Neural cell (in vitro differentiated cells): ENCODE results near the gene NEDD4L.

ENCODE experiments used
- EP300 ChIP-seq: fragments of 450-650 bp; conservative IDR thresholded peaks from 2 replicates; pipeline ENCODE4 v1.6.1; 2014; ENCODE audit warnings: antibody characterized with exemption, mild to moderate bottlenecking, moderate library complexity; ENCODE audit not compliant: poor library complexity, severe bottlenecking
- TF ChIP-seq, protein P1 (sequence below): fragments of 450-650 bp; IDR thresholded peaks from 2 replicates; pipeline ENCODE4 v1.5.1; 2014; ENCODE audit warnings: antibody characterized with exemption, mild to moderate bottlenecking, moderate library complexity; ENCODE audit not compliant: poor library complexity, severe bottlenecking

DNA sequence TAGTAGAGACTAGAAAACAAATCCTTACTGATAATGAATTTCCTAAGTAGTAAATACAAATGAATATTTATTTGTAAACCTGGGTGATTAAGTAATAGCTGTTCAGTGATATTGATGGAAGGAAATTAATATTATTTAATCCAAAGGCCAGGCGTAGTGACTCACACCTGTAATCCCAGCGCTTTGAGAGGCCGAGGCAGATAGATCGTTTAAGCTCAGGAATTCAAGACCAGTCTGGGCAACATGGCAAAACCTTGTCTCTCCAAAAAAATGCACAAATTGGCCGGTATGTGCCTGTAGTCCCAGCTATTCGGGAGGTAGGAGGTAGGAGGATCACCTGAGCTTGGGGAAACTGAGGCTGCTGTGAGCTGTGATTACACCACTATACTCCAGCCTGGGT lies 228.2 kb downstream of the NEDD4L start:
- no peak for TF ChIP-seq EP300
- TF ChIP-seq, protein P1, sequence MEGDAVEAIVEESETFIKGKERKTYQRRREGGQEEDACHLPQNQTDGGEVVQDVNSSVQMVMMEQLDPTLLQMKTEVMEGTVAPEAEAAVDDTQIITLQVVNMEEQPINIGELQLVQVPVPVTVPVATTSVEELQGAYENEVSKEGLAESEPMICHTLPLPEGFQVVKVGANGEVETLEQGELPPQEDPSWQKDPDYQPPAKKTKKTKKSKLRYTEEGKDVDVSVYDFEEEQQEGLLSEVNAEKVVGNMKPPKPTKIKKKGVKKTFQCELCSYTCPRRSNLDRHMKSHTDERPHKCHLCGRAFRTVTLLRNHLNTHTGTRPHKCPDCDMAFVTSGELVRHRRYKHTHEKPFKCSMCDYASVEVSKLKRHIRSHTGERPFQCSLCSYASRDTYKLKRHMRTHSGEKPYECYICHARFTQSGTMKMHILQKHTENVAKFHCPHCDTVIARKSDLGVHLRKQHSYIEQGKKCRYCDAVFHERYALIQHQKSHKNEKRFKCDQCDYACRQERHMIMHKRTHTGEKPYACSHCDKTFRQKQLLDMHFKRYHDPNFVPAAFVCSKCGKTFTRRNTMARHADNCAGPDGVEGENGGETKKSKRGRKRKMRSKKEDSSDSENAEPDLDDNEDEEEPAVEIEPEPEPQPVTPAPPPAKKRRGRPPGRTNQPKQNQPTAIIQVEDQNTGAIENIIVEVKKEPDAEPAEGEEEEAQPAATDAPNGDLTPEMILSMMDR = no peak
